Suppressor macrophage treated with lipopolysaccharide for 1 hour (primary cell): ENCODE data around the gene AK3.
A peak's percentile ranks its signal among the peaks of the same experiment; 100 is the strongest.

Experiments used
- DNase-seq, 3 donors: peaks; one replicate each; pipeline ENCODE4 v3.0.0-alpha.2; 2020 to 2022

The AK3 gene

DNA sequence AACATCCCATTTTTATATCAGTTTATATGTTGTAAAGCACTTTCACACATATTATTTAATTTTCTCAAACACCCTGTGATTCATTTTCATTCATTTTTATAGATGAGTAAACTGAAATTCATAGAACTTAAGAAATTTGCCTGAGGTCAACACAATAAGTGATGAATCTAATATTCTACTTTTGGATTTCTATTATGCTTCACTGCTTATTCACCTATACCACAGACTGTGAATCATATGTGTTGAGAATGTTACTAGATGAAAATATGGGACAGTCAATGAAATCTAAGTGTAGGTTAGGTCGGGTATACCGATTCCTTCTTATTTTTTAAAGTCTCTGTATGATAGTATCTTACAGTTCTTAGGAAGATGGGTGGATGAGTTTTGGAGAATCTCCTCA is 36.9 kb downstream of the AK3 start:
- DNase-seq: no peak

DNA sequence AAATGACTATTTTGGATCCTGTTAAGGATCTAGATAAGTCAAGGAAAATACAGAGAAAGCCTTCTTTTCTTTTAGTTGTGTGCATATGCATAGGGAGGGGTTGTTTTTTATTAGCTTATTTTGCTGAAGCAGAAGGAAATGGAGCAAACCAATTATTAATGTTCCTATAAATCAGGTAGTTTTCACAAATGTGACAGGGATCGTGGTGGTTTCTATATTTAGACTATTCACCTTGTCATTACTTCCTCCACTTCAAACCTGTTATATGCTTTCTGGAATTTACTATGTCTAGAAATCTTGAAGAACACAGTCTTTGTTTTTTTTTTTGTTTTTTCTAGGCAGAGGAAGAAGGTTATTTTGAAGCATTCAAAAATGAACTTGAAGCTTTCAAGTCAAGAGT is 39.5 kb downstream of the AK3 start:
- no peak for DNase-seq

GRCh38 chr9:4700932-4701331 is 40.1 kb downstream of the AK3 start:
- DNase-seq: no peak

DNA sequence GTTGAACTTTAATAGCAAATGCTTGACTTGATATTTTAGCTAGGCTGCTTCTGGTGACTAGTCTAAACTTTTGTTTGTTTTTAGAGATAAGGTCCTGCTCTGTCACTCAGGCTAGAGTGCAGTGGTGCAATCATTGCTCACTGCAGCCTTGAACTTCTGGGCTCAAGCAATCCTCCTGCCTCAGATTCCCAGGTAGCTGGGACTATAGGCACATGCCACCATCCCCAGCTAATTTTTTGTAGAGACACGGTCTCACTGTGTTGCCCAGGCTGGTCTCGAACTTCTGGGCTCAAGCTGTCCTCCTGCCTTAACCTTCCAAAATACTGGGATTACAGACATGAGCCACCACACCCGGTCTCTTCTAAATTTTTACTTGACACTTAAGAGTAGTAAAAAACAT is 40.9 kb downstream of the AK3 start:
- no peak for DNase-seq

GRCh38 chr9:4691795-4692194 is 49.2 kb downstream of the AK3 start:
- DNase-seq: peak; percentile 5 to 38 (median 17)

GRCh38 chr9:4690144-4690543 is 50.9 kb downstream of the AK3 start:
- no peak for DNase-seq

GRCh38 chr9:4689687-4690104 is 51.3 kb downstream of the AK3 start:
- DNase-seq: no peak

- no peak for DNase-seq
These were observed 52.0 kb downstream of the AK3 start for GRCh38 chr9:4689021-4689420.

GRCh38 chr9:4686584-4686983 is 54.4 kb downstream of the AK3 start:
- DNase-seq: no peak

DNA sequence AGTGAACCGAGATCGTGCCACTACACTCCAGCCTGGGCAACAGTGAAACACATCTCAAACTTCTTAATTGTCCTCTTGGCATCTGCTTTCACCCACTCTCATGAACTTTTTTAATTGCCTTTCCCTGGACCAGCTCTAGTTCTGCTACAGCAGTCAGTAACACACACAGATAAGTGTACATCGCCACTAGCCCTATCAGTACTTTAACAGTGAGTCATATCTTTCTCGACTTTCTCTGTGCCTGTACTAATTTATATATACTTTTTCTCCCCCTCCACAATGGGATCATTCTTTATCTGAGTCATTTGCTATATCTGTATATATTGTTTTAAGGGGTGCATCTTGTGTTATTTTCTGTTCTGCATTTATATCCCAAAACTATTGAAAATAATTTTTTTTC is 54.9 kb downstream of the AK3 start:
- DNase-seq: no peak

GRCh38 chr9:4684820-4685219 is 56.2 kb downstream of the AK3 start:
- no peak for DNase-seq

GRCh38 chr9:4680750-4681149 is 60.3 kb downstream of the AK3 start:
- peak; percentile 64 to 90 (median 81) for DNase-seq

GRCh38 chr9:4680173-4680525 is 60.9 kb downstream of the AK3 start:
- peak in 1 of 3 donors; percentile 13 for DNase-seq

DNA sequence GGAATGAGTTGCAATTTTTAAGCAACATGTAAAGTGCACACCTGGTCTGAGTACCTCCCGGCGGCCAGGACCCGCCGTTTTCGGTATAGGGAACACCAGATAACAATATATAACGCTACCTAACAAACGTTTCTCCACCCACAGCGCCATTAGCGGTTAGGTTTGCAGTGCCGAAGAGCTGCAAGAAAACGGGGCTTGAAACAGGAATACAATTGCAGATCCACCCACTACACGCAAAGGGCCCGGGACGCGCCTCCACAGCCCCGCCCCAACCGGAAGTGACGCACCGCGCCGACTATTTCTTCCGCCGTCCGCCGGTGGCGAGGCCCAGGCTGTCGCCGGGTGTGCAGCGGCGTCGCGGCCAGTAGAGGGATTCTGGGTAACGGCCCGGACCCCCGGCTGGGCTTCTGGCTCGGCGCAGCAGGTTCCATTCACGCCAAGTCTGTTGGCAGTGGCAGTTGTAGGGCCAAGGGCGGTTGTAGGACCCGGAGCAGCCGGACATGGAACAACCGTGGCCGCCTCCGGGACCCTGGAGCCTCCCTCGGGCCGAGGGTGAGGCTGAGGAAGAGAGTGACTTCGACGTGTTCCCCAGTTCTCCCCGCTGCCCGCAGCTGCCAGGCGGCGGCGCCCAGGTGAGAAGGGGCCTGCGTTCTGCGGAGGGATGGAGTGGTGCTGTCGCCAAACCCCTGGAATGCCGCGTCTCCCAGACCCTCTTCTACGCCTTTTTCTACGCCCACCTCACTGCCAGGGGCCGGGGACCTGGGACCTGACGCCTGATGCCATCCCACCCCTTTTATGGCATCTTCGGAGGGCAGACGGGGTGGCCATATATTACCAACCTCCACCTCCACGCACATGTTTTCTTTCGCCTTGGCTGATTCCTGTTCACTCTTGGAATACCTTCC is 61.5 kb downstream of the AK3 start, which contains the start of gene CDC37L1:
CDC37L1 (plus strand) TSS at position 302 of the 905 bp plus-strand sequence; CDS start at position 501, 199 bp downstream.
- DNase-seq: peak; percentile 97 to 98 (median 98)

GRCh38 chr9:4678679-4679267 is 62.2 kb downstream of the AK3 start:
- DNase-seq: peak; percentile 26 to 31 (median 28)

DNA sequence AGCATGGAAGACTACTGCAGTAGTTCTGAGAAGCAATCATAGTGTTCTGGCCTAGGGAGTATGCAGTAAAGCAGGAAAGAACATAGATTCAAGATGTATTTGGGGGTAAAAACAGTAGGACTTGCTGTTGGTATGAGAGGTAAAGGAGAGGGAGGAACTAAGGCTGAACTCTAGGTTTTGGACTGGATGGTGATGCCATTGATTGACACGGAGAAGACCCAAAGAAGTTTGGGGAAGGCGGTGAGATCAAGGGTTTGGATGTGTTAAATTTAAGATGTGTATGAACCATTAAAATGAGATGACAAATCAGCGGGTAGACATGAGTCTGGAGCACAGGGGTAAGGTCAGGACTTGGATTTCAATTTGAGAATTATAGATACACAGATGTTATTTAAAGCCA is 63.6 kb downstream of the AK3 start:
- no peak for DNase-seq

GRCh38 chr9:4674783-4675182 is 66.2 kb downstream of the AK3 start:
- DNase-seq: peak; percentile 12 to 46 (median 16)

DNA sequence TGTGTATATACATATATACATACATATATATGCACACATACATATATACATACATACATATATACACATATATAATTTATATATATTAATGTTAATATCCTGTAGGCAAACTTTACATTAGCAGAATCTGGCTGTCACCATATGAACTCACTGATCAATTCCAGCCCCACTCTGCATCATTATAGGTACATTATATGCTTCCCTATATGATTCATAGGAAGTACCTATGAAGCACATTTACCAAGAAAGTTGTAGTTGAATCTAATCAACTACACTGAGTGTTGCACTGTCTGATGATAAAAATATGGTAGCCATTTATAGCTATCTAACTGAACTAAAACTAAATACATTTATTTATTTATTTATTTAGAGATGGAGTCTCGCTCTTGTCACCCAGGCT is 69.3 kb downstream of the AK3 start:
- no peak for DNase-seq

- DNase-seq: no peak
These were observed 70.4 kb downstream of the AK3 start for GRCh38 chr9:4670591-4670990.

GRCh38 chr9:4669890-4670289 is 71.1 kb downstream of the AK3 start:
- DNase-seq: no peak

DNA sequence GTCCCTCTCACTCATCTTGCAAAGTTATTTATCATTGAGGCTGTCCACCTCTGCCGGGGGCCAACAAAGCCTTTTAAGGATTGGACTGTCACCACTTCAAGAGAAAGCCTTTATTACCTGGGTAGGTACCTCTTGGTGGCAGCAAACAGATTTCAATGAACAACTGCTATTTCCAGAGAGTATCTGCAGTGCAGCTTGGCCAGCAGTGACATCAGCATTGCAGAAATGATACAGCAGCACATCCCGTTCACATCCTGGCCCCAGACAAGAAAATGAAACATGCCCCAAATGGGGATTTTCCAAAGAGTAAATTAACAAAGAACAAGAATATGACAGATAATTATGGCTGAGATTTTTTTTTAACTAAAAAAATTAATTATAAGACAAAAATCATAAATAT is 72.4 kb downstream of the AK3 start:
- no peak for DNase-seq

DNA sequence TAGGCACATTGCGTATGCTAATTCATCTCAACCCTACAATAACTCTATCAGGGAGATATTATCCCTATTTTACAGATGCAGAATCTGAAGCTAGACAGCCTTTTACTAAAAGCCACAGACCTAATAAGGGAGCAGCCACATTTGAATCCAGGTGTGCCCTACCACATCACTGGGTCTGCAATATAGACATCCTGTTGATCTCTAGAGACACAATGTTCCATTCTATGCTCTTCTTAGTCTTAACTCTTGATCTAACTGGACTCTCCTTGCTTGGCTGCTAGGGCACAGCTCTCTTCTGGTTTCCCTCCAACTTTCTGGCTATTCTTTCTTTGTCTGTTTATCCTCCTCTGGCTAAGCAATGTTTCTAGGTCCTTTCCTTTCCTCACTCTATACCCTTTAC is 73.3 kb downstream of the AK3 start:
- no peak for DNase-seq

DNA sequence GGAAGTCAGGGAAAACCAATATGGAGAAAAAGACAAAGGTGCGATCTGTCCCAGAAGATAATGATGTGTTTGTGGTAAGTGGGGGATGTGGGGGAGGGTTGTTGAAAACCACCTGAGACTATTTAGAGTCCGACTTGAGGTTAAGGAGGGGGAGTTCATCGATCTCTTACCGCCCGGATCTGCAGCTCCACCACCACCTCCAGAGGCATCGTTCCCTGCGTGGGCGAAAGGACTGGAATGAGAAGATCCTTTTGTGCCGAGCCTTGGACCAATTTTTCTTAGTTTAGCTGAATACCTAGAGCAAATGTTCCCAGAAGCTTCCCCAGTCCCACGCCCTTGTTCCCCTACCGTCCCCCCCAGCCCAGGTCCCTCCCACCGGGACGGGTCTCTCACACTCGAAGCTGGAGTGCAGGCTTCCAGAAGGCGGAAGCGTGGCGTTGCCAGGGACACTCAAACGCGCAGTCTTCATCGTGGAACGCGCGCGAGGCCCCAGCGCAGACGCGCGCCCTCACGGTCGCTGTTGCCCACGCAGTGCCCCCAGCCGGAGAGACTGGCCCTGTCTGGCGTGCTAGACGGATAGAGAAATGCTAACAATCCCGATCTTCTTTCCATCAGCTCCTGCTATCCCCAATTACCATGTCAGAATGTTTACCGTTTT is 74.8 kb downstream of the AK3 start, which contains the start of gene SPATA6L:
SPATA6L (minus strand) TSS at position 439 of the 658 bp plus-strand sequence; CDS start at position 209, 230 bp downstream.
- DNase-seq: peak; percentile 58 to 72 (median 61)

GRCh38 chr9:4665357-4665756 is 75.6 kb downstream of the AK3 start:
- peak in 1 of 3 donors; percentile 42 for DNase-seq
